DMS 273 (cell line): ENCODE data around the gene GRAMD1B.
"Not testable (repeated sequence)": the region's sequence is repeated elsewhere in the genome, so short reads cannot be mapped to it uniquely, and the experiment has no call there.

ENCODE experiments used
- DNase-seq: peaks from one replicate; lab custom pipeline; 2025; ENCODE audit not compliant: unreplicated experiment; lab: John Stamatoyannopoulos, UW

The GRAMD1B gene

DNA sequence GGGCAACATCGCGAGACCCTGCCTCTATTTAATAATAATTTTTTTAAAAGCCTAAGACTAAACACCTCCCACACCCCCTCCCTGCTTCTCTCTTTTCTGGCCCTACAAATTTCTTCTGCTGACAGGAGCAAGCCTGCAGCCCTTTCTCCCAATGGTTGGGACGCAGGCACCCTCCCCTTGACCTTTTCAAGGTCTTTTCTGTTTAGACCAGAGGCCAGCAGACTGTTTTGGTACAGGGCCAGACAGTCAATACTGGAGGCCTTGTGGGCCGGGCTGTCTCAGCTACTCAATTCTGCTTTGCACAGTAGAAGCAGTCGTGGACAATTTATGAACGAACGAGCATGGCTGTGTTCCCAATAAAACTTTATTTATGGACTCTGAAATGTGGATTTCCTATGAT lies 132.1 kb downstream of the GRAMD1B start:
- DNase-seq: no peak

DNA sequence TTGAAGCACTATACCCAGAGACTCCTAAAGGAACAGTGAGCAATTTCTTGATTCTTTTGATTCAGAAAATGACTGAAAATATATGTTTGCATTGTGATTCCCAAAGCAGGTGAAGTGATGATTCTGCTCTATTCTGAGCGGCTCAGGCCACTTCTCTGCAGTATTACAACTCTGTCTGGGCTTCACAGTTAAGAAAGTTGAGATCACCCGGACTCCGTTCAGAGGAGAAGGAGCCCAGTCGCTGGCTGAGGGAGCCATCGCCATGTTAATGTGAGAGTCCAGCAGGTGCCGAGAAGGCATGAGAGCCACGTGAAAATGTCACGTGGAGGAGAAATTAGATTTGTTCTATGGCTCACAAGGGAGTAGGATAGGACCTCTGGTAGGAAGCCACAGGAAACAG lies 132.8 kb downstream of the GRAMD1B start:
- DNase-seq: no peak

DNA sequence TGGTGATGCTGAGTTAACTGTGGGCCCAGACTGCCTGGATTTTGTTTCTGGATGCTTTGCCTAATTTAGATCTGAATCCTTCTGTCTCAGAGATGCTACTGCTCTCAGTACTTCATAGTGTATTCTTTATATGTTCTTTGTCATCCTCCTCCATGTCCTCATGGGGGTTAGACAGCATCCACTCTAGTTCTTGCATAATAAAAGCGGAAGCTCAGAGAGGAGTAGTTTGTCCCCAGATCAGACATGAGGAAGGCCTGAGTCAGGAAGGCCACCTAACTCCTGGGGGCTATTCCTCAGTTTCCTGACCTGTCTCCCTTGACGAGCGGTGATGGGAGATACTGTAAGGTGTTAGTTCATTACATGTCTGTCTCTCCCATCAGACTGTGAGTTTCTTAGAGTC lies 134.2 kb downstream of the GRAMD1B start:
- DNase-seq: no peak

DNA sequence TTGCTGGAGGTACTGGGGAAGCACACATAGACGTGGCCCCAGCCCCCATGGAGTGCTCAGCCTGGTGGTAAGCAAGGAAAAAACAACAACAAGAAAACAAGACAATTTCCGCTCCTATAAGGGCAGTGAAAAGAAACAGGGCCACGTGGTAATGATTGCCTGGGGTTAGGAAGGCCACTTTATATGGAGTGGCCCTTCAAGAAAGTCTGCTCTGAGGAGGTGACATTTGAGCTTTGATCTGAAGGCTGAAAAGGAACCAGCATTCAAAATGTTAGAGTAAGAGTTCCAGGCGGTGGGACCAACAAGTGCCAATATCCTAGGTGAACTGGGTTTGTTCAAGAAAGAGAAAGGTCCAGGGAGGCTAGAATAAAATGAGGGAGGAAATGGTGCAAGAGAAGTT lies 136.8 kb downstream of the GRAMD1B start:
- DNase-seq: no peak

DNA sequence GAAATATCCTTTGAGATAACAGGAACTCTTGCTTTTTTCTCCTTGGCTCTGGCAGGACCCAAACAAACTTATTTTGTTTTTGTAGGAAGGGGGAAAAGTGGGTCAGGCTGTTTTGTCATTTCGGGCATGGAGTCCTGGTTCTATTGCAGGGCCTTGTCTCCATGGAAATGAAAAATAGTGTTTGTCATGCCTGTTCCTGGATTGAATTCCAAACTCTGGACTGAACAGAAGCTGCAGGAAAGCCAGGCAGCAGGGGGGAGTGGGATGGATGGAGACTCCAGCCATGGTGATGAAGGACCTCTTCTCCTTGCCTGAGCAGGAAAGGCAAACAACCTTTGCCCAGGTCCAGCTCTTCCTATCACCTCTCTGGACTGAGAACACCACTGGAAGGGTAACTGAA lies 137.4 kb downstream of the GRAMD1B start:
- no peak for DNase-seq

DNA sequence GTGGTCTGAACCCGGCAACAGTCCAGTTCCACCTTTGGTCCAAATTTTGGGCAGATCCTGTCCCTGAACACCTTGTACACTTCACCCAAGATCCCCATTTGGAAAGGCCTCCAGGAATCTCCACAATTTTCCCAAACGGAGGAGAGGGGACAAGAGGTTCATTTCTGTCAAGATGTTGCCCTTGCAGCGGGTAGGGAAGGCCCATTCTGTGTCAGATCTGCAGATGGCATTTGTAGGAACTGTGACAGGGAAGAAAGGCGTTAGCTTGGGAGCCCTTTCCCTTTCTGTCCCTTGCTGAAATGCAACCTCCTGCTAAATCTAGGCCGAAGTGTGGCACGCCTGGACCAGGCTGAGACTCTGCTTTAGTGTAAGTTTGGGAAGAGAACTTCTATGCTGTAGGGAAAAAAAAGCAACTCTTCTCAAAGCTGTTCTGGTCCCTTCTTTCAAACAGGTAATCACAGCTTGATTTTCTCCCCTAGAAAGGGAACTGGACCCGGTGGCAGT lies 138.3 kb downstream of the GRAMD1B start:
- no peak for DNase-seq

DNA sequence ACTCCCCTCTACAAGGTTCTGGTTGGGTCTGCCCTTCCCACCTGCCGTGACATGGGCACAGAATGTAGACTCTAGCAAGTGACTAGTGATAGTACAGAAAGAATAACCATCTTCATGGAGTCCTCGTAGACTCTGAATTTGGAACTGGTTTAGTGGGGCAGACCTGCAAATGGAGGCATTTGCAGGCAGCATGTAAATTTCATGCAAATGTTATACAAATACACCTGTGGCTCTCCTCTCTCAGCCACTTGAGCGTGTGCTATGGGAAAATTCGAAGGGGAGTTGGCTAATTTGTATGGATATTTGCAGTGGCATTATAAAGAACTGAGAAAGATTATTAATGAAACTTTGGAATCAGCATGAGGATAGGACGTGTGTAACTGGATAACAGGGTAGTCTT lies 139.3 kb downstream of the GRAMD1B start:
- DNase-seq: no peak

DNA sequence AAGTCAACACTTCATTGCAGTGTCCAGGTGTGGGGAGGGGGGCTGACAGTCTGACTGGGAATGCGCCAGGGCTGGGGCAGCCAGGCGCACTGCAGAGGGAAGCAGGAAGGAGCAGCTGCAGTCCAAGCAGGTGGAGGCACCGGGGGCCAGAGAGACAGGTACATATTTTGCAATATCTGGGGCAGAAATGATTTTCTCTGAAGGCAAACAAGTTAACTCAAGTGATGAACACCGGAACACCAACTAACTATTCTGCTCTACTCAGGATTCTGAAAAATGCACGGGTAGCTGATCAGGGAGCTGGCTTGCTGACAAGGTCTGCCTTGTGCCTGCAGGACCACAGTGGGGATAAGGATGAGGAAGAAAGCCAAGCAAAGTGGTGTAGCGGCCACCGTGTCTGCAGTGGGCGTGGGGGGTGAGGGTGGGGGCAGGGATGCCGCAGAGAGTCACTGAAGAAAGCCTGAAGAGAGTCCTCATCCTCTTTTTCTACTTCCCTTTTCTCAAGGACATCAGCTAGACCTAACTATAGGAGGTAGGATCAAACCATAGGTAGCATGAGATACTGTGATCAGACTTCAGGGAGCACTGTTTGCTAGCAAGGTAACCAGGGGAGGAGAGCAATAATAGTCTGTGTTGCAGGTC lies 141.0 kb downstream of the GRAMD1B start:
- no peak for DNase-seq

DNA sequence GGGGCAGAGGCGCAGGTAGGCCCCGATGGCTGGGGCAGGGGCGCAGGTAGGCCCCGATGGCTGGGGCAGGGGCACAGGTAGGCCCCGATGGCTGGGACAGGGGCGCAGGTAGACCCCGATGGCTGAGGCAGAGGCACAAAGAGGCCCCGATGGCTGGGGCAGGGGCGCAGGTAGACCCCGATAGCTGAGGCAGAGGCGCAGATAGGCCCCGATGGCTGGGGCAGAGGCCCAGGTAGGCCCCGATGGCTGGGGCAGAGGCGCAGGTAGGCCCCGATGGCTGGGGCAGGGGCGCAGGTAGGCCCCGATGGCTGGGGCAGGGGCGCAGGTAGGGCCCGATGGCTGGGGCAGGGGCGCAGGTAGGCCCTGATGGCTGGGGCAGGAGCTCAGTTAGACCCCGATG lies 142.7 kb downstream of the GRAMD1B start:
- not testable (repeated sequence) for DNase-seq

DNA sequence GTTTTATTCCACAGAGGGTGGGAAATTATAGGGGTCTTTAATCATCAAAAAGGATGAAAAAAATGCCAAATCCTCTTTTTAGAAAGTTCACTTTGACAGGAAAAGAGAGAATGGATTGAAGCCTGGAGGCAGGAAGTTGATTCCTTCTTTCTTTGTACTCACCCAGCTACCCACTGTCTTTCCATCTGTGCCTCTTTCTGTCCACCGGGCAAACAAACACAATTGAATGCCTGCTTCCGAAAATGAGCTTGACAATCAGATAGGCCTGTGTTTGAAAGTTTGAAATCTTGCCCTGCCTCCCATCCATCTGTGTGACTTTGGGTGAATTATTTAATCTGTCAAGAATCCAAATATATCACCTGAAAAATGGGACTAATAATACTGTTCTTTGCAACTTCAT lies 143.2 kb downstream of the GRAMD1B start:
- DNase-seq: no peak

DNA sequence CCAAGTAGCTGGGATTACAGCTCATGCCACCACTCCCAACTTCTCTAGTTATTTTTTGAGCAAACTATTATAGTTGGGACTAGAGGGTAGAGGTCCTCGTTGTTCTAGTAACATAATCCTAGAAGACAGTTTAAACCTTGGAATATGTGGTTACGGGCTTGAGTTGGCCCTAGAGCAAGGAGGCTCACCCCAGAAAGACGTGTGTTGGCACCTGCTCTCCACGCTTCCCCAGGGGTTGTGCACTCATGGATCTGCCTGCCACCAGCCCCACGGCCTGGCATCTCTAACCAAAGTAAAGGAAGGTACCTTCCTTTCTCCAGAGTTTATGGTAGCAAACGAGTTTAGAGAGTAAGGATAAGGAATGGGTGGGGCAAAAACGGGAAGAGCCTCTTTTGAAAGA lies 145.4 kb downstream of the GRAMD1B start:
- DNase-seq: no peak

DNA sequence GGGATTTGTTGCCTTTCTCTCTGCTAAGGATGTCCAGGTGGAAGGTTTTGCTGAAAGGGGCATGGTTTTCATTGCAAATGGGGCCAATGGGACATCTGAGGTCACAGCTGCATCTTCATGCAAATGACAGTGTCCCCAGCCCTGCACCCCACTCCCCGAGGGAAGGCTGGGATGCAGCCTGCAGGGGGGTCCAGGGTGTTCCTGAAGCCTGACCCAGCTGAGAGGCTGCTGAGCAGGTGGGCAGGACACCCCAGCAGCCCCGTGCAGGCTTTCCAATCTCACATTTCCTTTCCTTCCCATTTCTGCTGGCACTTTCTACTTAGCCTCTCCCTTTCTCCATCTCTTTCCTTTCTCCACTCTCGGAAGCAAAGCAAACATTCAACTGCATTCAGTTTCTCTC lies 146.0 kb downstream of the GRAMD1B start:
- no peak for DNase-seq

DNA sequence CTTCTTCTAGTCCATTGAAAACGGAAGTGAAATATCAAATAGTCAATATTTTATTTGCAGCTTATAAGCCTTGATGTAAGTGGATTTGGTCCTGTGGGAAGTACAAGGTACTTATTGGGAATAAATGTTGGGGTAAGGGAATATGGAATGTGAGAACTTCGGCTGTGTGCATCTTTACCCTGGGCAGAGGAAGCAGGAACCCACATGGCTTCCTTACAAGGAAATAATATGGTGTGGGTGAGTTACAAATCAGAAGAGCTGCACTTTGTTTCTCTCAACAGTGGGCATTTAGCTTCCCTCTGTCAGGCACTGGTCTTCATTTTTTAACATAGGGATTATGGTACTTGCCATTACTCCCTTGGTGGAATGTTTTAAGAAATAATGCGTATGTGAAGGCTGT lies 146.4 kb downstream of the GRAMD1B start:
- DNase-seq: no peak

DNA sequence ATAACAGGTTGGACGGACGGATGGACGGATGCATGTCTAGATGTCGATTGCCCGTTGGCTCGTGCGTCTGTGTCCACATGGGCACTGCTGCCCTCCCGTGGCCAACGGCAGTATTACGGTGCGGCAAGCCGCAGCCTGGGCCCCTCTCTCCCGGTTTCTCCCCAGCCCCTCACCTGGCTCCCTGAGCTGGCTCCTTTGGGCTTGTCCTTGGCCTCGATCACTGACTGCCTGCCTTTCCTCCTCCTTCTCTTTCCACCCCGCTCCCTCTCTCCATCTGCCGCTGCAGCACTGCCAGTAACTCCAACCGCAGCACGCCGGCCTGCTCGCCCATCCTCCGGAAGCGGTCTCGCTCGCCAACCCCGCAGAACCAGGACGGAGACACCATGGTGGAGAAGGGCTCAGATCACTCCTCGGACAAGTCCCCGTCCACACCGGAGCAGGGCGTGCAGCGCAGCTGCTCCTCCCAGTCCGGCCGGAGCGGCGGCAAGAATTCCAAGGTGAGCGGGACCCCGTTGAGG lies 147.1 kb downstream of the GRAMD1B start:
- DNase-seq: peak; percentile 76

DNA sequence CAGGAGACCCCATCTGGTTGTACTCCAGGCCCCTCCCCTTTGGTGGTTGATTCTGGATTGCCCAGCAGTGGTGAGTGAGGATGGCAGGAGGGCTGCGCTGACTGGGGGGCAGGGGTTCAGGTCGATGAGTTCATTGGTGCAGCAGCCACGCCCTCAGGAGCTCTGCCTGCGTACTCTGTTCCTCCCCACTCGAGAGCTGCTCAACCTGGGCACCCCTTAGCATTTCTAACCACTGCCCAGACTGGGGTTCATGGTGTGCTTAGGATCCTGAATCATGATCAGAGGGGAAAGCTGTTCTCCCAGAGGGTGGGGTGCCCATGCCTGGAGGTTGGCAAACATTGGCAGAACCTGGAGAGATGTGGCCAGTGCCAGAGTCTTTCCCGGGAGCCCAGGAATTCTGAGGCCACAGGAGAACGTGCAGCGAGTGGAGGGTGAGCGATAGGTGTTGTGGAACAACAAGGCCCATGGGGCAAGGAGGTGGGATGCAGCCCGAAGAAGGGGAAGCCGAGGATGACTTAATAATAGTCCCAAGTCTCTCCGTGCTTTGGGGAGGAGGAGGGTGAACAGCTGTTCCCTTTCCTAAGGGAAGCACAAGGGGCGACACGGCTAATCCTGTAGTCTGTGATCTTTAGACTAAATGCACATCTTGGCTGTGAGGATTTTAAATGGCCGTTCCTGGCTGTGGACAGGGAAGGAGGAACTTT lies 148.9 kb downstream of the GRAMD1B start:
- DNase-seq: no peak

DNA sequence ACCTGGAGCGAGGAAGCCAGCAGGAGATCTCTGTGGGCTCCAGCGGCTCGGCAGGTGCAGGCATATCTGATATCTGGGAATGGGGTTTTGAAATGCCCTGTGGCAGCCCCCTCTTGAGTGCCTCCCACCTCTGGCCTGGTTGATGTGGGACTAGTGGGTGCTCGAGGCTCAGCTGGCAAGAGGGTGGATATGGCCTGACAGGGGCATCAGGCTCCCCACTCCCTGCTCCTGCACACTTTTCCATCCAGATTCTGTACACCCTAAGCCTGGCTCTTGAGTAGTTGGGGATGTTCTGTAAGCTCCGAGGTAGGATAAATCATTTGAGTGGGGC lies 149.4 kb downstream of the GRAMD1B start:
- DNase-seq: no peak

DNA sequence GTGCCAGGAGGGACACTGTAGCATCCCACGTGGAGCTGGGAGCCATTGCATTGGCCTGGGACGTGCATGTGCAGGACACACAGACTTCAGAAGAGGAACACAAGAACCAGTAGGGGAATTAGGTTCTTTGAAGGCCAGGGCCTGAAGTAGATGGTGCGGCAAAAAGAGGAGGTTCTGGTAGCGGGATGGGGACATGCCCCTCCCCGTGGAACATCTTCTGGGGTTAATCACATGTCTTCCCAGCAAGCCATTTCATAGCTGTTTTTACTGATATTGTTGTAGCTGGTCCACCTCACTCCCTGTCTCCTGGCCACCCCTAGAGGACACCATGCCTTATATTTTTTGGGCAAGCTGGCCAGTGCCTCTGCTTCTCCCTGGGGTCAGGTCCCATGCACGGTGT lies 150.1 kb downstream of the GRAMD1B start:
- no peak for DNase-seq

DNA sequence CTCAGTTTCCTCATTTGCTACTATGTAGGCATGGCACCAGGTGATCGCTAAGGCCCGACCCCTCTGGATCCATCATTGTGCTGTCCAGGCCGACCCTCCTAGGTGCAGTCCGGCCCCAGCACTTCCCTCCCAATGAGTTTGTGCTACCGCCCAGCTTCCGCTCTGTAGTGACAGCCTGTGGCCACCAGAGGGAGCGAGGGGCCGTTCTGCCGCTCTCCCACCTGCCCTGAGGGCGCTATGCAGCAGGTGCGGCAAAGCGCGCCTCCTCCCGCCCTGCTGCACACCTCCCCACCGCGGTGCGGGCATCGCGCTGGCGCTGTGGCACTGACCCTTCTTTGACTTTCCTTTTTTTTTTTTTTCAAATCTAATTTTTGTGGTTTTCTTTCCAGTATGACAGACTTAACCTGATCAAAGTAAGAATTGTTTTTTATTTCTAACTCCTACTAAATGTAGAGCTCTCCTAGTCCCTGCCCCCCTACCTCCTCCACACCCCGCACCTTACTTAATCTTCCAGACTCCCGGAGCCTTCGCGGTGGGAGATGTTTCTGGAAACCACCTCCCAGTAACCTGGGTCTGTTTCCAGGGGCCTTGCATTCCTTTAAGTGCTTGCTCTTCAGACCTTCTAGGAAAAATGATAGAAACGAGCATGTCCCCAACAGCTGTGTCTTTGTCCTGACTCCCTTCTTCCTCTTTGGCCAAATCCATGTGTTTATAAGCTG lies 150.6 kb downstream of the GRAMD1B start:
- peak; percentile 74 for DNase-seq

DNA sequence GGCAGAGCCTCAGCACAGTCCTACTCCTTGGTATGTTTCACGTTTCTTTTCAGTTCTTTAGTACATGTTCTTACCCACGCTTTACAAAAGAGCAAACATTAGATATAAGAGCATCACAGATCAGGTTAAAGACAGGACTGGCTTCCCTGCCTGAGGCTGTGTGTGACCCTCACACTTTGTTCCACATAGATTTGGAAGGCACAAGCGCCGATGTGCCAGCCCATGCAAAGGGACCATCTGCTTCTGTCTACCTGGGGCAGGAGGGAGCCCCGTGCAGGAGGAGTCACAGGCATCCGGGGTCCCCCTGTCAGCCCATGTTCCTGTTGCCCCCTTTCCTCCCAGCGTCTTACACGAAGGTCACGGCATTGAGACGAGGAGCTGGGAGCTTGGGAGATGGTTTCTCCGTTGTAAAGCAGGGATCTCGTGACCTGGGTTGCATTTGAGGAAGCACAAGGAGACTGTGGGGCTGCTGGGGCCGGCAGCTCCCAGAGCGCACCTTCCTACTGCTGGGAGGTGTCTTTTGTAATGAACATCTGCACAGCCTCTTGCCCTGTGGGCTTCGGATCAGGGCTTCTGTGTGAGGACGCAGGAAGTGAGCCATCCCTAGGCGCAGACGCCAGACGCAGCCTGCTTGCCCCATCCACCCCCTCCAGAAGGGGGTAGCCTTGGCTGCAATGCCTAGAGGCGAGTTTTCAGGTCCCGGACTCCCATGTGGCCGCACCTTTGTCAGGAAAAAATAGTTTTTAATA lies 151.8 kb downstream of the GRAMD1B start:
- no peak for DNase-seq

DNA sequence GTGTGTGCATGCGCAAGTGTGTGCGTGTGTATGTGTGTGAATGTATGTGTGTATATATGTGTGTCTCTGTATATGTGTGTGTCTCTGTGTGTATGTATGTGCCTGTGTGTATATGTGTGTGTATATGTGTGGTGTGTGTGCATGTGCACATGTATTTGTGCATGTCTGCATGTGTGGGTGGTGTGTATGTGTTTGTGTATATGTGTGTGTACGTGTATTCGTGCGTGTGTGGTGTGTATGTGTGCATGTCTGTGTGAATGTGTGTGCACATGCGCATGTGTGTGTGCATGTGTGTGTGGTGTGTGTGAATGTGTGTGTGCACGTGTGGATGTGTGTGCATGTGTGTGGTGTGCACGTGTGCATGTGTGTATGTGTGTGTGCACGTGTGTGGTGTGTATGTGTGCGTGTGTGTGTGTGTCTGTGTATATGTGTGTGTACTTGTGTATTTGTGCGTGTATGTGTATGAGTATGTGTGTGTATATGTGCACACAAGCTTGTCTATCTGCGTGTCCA lies 153.0 kb downstream of the GRAMD1B start:
- no peak for DNase-seq

DNA sequence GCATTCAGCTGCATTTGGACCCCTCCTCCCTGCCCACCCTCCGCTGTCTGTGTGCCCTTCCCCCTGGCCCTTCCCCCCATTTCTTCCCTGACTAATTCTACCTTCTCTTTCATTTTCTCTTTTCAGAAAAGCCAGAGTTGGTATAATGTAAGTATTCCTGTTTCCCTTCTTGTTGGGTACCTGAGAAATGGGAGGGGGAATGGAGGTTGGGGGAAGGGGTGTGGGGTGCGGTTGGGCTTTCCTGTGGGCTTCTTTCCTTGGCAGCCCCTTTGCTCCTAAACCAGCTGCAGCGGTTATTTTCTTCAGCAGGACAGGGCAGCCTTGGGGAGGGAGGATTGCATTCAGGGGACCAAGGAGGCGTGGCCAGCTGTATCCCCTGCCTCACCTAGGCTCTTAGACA lies 154.1 kb downstream of the GRAMD1B start:
- DNase-seq: no peak
